Measurements from ENCODE around the gene SZRD1.

The SZRD1 gene

DNA sequence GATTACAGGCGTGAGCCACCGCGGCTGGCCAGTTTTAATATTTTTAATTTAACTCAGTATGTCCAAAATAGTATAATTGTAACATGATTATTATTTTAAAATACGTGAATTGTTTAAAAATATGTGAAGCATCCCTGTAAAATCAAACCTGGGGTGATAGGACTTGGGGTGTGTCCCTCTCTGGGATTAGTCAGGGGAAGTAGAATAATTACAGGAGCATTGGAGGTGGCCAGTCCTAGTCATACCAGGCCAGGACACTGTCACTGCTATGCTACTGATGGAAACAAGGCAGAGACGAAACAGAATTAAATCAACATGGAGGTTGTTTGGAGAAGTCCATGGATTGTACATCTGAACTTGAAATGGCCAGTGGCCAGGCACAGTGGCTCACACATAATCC, 16.8 kb downstream of the SZRD1 start:
- peaks cover 98% of the 10 kb centered on the region for H3K79me2 ChIP-seq (ENCODE audit: control insufficient read depth, low read length)
- peaks cover 26% of the 10 kb centered on the region for H3K36me3 ChIP-seq (ENCODE audit: control insufficient read depth, low read length)
- no peaks in the 10 kb centered on the region for H3K9me2 ChIP-seq (replicated peaks; ENCODE audit: control insufficient read depth, low read length)
- H3F3A ChIP-seq (ENCODE audit: control insufficient read depth, insufficient read depth): peaks cover 7% of the 10 kb centered on the region; the same call in 1 of the 2 replicates
- no peak overlapping the region for H3K27ac ChIP-seq (ENCODE audit: low read depth, low read length)
- peaks cover 34% of the 10 kb centered on the region for H4K20me1 ChIP-seq (ENCODE audit: control insufficient read depth, insufficient read depth, low read depth, low read length)
- no peaks in the 10 kb centered on the region for H3K9me3 ChIP-seq (ENCODE audit: control insufficient read depth, insufficient read depth, low read length)
- peaks cover 44% of the 10 kb centered on the region for H3K4me1 ChIP-seq (ENCODE audit: control insufficient read depth, low read length)
- no peak overlapping the region for H3K4me2 ChIP-seq (ENCODE audit: low read length)
- H3K27me3 ChIP-seq (ENCODE audit: control insufficient read depth, low read length): no peaks in the 10 kb centered on the region
- no peak overlapping the region for H3K4me3 ChIP-seq (ENCODE audit: low read length)
- TF ChIP-seq, protein P1, sequence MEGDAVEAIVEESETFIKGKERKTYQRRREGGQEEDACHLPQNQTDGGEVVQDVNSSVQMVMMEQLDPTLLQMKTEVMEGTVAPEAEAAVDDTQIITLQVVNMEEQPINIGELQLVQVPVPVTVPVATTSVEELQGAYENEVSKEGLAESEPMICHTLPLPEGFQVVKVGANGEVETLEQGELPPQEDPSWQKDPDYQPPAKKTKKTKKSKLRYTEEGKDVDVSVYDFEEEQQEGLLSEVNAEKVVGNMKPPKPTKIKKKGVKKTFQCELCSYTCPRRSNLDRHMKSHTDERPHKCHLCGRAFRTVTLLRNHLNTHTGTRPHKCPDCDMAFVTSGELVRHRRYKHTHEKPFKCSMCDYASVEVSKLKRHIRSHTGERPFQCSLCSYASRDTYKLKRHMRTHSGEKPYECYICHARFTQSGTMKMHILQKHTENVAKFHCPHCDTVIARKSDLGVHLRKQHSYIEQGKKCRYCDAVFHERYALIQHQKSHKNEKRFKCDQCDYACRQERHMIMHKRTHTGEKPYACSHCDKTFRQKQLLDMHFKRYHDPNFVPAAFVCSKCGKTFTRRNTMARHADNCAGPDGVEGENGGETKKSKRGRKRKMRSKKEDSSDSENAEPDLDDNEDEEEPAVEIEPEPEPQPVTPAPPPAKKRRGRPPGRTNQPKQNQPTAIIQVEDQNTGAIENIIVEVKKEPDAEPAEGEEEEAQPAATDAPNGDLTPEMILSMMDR (IDR thresholded peaks at IDR 0.05; ENCODE audit: low read depth, low read length, poor library complexity, severe bottlenecking): no peak
- no peak for TF ChIP-seq EZH2phosphoT487 (IDR thresholded peaks at IDR 0.05; ENCODE audit: borderline replicate concordance, low read length)

- H3K4me2 ChIP-seq (ENCODE audit: low read length): peak overlapping the region; percentile 52
- H3K79me2 ChIP-seq (ENCODE audit: control insufficient read depth, low read length): peaks cover 96% of the 10 kb centered on the region
- peaks cover 49% of the 10 kb centered on the region for H3K4me1 ChIP-seq (ENCODE audit: control insufficient read depth, low read length)
- peaks cover 7% of the 10 kb centered on the region; the same call in 1 of the 2 replicates for H3F3A ChIP-seq (ENCODE audit: control insufficient read depth, insufficient read depth)
- no peak overlapping the region for H3K4me3 ChIP-seq (ENCODE audit: low read length)
- H3K27me3 ChIP-seq (ENCODE audit: control insufficient read depth, low read length): no peaks in the 10 kb centered on the region
- H4K20me1 ChIP-seq (ENCODE audit: control insufficient read depth, insufficient read depth, low read depth, low read length): peaks cover 39% of the 10 kb centered on the region
- peaks cover 30% of the 10 kb centered on the region for H3K36me3 ChIP-seq (ENCODE audit: control insufficient read depth, low read length)
- H3K9me3 ChIP-seq (ENCODE audit: control insufficient read depth, insufficient read depth, low read length): no peaks in the 10 kb centered on the region
- no peak overlapping the region for H3K27ac ChIP-seq (ENCODE audit: low read depth, low read length)
- no peak for TF ChIP-seq EZH2phosphoT487 (IDR thresholded peaks at IDR 0.05; ENCODE audit: borderline replicate concordance, low read length)
- TF ChIP-seq, protein P1 (IDR thresholded peaks at IDR 0.05; ENCODE audit: low read depth, low read length, poor library complexity, severe bottlenecking): no peak
- no peaks in the 10 kb centered on the region for H3K9me2 ChIP-seq (replicated peaks; ENCODE audit: control insufficient read depth, low read length)
These were observed 18.8 kb downstream of the SZRD1 start for GRCh38 chr1:16385659-16386453.

DNA sequence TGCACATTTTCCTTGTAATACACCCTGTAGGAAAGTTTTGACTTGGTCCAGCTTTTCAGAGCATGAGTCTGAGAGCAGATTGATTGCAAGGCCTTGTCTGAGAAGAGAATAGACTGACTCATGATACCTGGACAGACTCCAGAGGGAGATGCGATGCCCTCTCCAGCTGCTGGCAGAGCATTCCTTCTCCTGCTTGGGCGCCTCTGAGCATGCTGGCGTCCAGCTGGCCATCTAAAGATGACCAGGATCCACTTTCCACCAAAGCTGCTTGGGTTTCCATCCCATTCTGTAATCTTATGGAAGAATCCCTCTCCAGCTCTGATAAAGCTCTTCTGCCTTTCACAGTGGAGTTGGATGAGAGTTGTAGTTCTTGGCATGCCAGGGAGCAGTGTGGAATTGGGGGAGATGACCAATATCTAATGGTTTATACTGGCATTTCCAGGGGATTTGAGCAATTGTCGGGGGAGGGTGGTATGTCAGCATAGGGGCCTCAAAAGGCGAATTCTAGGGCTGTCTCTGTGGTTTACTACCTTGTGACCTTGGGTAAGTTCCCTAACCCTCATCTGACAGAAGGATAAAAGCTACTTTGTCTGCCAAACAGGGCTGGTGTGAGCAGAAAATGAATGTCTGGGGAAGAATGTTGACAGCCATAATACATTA, 19.5 kb downstream of the SZRD1 start:
- H3K36me3 ChIP-seq (ENCODE audit: control insufficient read depth, low read length): peaks cover 35% of the 10 kb centered on the region
- H3K4me1 ChIP-seq (ENCODE audit: control insufficient read depth, low read length): peaks cover 53% of the 10 kb centered on the region
- no peaks in the 10 kb centered on the region for H3K9me3 ChIP-seq (ENCODE audit: control insufficient read depth, insufficient read depth, low read length)
- H3K27me3 ChIP-seq (ENCODE audit: control insufficient read depth, low read length): no peaks in the 10 kb centered on the region
- H4K20me1 ChIP-seq (ENCODE audit: control insufficient read depth, insufficient read depth, low read depth, low read length): peaks cover 46% of the 10 kb centered on the region
- peaks cover 96% of the 10 kb centered on the region for H3K79me2 ChIP-seq (ENCODE audit: control insufficient read depth, low read length)
- TF ChIP-seq EZH2phosphoT487 (IDR thresholded peaks at IDR 0.05; ENCODE audit: borderline replicate concordance, low read length): no peak
- TF ChIP-seq, protein P1 (IDR thresholded peaks at IDR 0.05; ENCODE audit: low read depth, low read length, poor library complexity, severe bottlenecking): no peak
- no peaks in the 10 kb centered on the region for H3K9me2 ChIP-seq (replicated peaks; ENCODE audit: control insufficient read depth, low read length)
- H3F3A ChIP-seq (ENCODE audit: control insufficient read depth, insufficient read depth): peaks cover 7% of the 10 kb centered on the region; the same call in 1 of the 2 replicates
- peak overlapping the region; percentile 52 for H3K4me2 ChIP-seq (ENCODE audit: low read length)
- peak overlapping the region; percentile 17; the same call in 1 of the 2 replicates for H3K27ac ChIP-seq (ENCODE audit: low read depth, low read length)
- H3K4me3 ChIP-seq (ENCODE audit: low read length): peak overlapping the region; percentile 11
